GM06990 (cell line): Measurements from ENCODE around the gene CFAP100.

Experiments used
- DNase-seq: peaks from one replicate; pipeline ENCODE4 v3.0.0-alpha.2; 2011; ENCODE audit not compliant: insufficient read length; ENCODE audit errors: extremely low read depth
- H3K27me3 ChIP-seq: replicated peaks from 2 replicates; pipeline ENCODE4 v1.6.0; 2011; ENCODE audit warnings: low read length; ENCODE audit not compliant: control insufficient read depth, insufficient read depth
- H3K36me3 ChIP-seq: 2 replicates; pipeline ENCODE4 v1.5.1; 2011; ENCODE audit warnings: low read length; ENCODE audit not compliant: control insufficient read depth, insufficient read depth
- H3K4me3 ChIP-seq: replicated peaks from 2 replicates; pipeline ENCODE4 v1.5.1; 2011; ENCODE audit warnings: low read depth, mild to moderate bottlenecking, control low read depth, low read length
- TF ChIP-seq, protein P1 (sequence below): IDR thresholded peaks from 2 replicates; pipeline ENCODE4 v1.5.1; 2011; ENCODE audit warnings: low read length, control low read depth, mild to moderate bottlenecking, inconsistent platforms; ENCODE audit not compliant: insufficient read depth, poor library complexity, severe bottlenecking

The CFAP100 gene

DNA sequence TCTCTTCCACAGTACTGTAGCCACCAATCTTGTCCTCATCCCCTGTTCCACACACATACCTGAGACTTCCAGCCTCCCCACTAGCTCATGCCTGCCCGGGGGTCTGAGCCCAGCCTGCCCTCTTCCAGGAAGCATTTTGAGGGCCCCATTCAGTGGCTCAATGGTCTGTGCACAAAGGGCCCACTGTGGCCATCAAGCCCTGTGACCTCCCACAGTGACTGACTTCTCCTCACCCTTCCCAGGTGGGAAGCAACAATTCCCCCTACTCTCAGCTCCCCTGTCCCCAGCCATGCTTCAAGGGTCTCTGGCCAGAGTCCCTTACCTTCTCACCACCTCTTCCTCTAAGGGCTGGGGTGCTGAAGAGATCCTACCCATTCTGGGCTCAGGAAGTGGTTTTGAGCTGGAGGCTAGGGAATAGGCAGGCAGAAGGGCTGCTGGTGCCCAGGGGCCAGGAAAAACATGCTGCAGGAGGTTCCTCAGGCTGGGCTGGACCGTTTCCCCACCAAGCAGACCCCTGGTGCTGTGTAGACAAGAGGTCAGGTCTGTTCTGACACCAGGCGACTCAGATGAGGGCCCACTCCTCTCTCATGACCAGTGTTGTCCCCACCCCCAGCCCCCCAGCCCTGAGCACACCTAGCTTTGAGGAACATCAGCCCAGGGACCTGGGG is 34.5 kb upstream of the CFAP100 start:
- Histone ChIP-seq H3K27me3 (peaks cover 4% of the 10 kb centered on the region), H3K36me3 (no peaks in the 10 kb centered on the region), H3K4me3 (no peak overlapping the region)
- TF ChIP-seq, protein P1, sequence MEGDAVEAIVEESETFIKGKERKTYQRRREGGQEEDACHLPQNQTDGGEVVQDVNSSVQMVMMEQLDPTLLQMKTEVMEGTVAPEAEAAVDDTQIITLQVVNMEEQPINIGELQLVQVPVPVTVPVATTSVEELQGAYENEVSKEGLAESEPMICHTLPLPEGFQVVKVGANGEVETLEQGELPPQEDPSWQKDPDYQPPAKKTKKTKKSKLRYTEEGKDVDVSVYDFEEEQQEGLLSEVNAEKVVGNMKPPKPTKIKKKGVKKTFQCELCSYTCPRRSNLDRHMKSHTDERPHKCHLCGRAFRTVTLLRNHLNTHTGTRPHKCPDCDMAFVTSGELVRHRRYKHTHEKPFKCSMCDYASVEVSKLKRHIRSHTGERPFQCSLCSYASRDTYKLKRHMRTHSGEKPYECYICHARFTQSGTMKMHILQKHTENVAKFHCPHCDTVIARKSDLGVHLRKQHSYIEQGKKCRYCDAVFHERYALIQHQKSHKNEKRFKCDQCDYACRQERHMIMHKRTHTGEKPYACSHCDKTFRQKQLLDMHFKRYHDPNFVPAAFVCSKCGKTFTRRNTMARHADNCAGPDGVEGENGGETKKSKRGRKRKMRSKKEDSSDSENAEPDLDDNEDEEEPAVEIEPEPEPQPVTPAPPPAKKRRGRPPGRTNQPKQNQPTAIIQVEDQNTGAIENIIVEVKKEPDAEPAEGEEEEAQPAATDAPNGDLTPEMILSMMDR = no peak
- DNase-seq = no peak

DNA sequence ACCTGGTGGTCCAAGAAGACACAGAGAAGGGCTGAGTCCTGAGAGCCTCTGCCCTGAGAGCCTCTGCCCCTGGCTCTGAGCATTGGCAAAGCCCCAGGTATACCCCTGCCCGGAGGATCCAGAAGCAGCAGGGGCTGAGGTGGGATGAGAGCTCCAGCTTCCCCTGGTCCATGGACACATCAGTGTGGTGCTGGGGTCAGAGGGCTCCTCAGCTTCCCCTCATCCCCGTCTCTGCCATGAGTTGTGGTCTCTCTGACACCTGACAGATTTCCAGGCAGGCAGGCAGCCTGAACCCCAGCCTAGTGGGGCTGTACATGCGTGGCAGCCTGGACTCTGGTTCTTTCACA is 34.0 kb upstream of the CFAP100 start:
- H3K36me3 ChIP-seq = no peaks in the 10 kb centered on the region
- TF ChIP-seq, protein P1 = no peak
- H3K4me3 ChIP-seq = no peak overlapping the region
- no peak for DNase-seq
- H3K27me3 ChIP-seq = peaks cover 4% of the 10 kb centered on the region

DNA sequence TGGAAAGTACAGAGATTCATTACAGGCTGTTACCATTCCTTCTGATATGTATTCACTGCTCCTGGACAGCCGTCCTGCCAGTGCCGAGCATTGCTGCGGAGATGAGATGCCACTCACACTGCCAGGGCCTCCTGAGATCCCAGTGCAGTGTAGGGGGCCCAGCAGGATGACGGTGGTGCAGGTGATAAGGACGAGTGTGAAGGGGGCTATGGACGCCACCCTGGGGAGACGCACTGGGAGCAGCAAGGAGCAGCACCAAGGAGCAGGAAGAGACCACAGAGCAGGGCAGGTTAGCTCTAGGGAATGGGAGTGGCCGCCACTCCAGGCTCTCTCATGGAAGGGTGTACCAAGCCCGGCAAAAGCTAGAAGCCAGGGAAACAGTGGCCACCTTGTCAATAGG is 33.5 kb upstream of the CFAP100 start:
- TF ChIP-seq, protein P1 = no peak
- H3K27me3 ChIP-seq = peaks cover 4% of the 10 kb centered on the region

DNA sequence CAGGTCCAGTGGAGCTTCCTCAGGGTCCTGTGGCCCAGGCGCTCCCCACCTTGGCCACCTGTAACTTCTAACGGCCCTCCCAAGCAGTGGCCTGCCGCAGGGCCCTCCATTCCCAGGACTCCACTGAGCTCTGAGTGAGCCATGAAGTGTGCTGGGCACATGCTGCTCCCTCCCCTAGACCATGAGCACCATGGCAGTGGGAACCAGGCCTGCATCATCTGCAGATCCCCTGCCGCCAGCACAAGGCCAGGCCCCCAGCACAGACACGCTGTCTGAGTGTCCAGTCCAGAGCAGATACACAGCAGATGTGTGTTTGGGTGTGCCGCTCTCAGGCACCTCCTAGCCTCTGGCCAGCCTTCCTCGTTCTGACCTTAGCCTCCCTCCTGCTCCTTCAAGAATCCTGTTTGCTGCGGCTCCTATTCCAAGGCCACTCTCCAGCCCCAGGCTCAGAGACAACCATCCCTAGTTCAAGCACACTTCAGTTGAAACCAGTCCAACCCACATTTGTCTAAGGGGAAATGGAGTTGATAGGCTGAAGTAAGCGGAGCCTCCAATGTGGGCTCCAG is 30.5 kb upstream of the CFAP100 start:
- Histone ChIP-seq H3K36me3 (no peaks in the 10 kb centered on the region), H3K4me3 (no peak overlapping the region), H3K27me3 (peaks cover 4% of the 10 kb centered on the region)
- TF ChIP-seq, protein P1 = no peak
- no peak for DNase-seq

More for the DNA sequence above, 33.5 kb upstream of the CFAP100 start:
- H3K4me3 ChIP-seq = no peak overlapping the region
- H3K36me3 ChIP-seq = no peaks in the 10 kb centered on the region
- no peak for DNase-seq

DNA sequence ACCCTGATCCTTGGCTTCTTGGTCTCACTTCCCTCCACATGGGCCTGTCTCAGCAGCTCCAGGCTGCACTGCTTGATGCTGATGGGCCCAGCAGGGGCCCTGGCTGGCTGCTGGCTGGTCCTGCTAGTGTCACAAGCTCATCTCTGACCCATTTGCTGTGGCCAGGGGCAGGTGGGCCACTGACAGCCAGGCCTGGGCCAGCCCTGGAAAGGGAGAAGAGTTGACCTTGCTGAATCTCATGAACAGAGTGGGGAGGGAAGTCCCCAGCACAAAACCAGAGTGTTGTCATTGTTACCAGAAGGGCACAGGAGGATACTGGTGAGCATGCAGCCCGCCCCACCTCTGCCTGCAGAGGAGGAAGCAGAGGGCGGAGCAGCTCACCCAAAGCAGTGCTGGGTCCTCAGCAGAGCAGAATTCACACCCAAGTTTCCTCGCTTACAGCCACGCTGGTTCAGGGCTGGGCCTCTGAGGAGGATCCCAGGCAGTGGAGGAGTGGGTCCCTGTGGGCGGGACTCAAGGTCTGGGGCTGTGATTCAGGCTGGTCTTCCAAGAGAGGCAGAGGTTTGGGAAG is 29.9 kb upstream of the CFAP100 start:
- TF ChIP-seq, protein P1 = no peak
- Histone ChIP-seq H3K36me3 (no peaks in the 10 kb centered on the region), H3K27me3 (peaks cover 4% of the 10 kb centered on the region), H3K4me3 (no peak overlapping the region)
- DNase-seq = no peak
